ENCODE results near the gene SMTNL2. TPM values are rescaled to one million over a fixed set of nuclear protein-coding genes. Genes with fewer than 3 reads are reported as not detected.
A peak's percentile ranks its signal among the peaks of the same experiment; 100 is the strongest.

SMTNL2 gene
- total RNA-seq, 1 experiment from 2014 or later: not detected

GRCh38 chr17:4554997-4555799, 29.1 kb upstream of the SMTNL2 start, which contains the start of gene MYBBP1A:
TSS of gene MYBBP1A (minus strand) at chr17:4555384. CDS start at chr17:4555324, 60 bp downstream.
- Histone ChIP-seq H3K27me3 (replicated peaks; ENCODE audit: insufficient read depth, low read depth, low read length, poor library complexity) (no peaks in the 10 kb centered on the region), H3K9me3 (ENCODE audit: low read depth, low read length, poor library complexity, severe bottlenecking) (no peaks in the 10 kb centered on the region), H3K4me1 (ENCODE audit: insufficient read depth, low read length, poor library complexity, severe bottlenecking) (peaks cover 6% of the 10 kb centered on the region), H3K4me3 (ENCODE audit: low read depth, low read length, poor library complexity, severe bottlenecking) (peak within 1 kb of the TSS; percentile 91), H3K27ac (ENCODE audit: low read depth, low read length, poor library complexity, severe bottlenecking) (peak within 1 kb of the TSS; percentile 71), H3K36me3 (ENCODE audit: insufficient read depth, low read length, poor library complexity, severe bottlenecking) (peaks cover 39% of the 10 kb centered on the region)
- intact Hi-C loops (cut with micrococcal nuclease; ENCODE audit: unreplicated experiment): no loop called here
- ChIA-PET CTCF (interaction anchor here (0.6 to 1.0 kb wide), 2 partner anchors 72 to 405 kb away, joined by 4 to 6 read pairs; no protein-coding TSS in a partner anchor), POLR2A (ENCODE audit: low non-redundant PET) (no interaction called here)
- peak; percentile 98 for DNase-seq (ENCODE audit: low spot score)
- BruUV-seq (replicated peaks): TSS peak; percentile 37
- TF ChIP-seq CTCF (conservative IDR thresholded peaks at IDR 0.05; ENCODE audit: low read depth, low read length): peak; percentile 48
- no peak for TF ChIP-seq EZH2 (IDR thresholded peaks at IDR 0.05; ENCODE audit: borderline replicate concordance, low read depth, low read length, poor library complexity, severe bottlenecking)

- Histone ChIP-seq H3K27ac (ENCODE audit: low read depth, low read length, poor library complexity, severe bottlenecking) (peak overlapping the region; percentile 71), H3K9me3 (ENCODE audit: low read depth, low read length, poor library complexity, severe bottlenecking) (no peaks in the 10 kb centered on the region), H3K4me3 (ENCODE audit: low read depth, low read length, poor library complexity, severe bottlenecking) (peak overlapping the region; percentile 91), H3K36me3 (ENCODE audit: insufficient read depth, low read length, poor library complexity, severe bottlenecking) (peaks cover 30% of the 10 kb centered on the region), H3K27me3 (replicated peaks; ENCODE audit: insufficient read depth, low read depth, low read length, poor library complexity) (no peaks in the 10 kb centered on the region), H3K4me1 (ENCODE audit: insufficient read depth, low read length, poor library complexity, severe bottlenecking) (peaks cover 6% of the 10 kb centered on the region)
- CTCF ChIA-PET: interaction anchor here (1.0 to 1.8 kb wide), 2 partner anchors 10 to 71 kb away, joined by 5 to 6 read pairs; no protein-coding TSS in a partner anchor
- TF ChIP-seq EZH2 (IDR thresholded peaks at IDR 0.05; ENCODE audit: borderline replicate concordance, low read depth, low read length, poor library complexity, severe bottlenecking): no peak
- no peak for TF ChIP-seq CTCF (conservative IDR thresholded peaks at IDR 0.05; ENCODE audit: low read depth, low read length)
- POLR2A ChIA-PET (ENCODE audit: low non-redundant PET): no interaction called here
- intact Hi-C loops (cut with micrococcal nuclease; ENCODE audit: unreplicated experiment): no loop called here
- no TSS peak for BruUV-seq (replicated peaks)
- DNase-seq (ENCODE audit: low spot score): no peak
Observed at GRCh38 chr17:4555873-4556759, 28.2 kb upstream of the SMTNL2 start.

- Histone ChIP-seq H3K9me3 (ENCODE audit: low read depth, low read length, poor library complexity, severe bottlenecking) (no peaks in the 10 kb centered on the region), H3K4me3 (ENCODE audit: low read depth, low read length, poor library complexity, severe bottlenecking) (no peak overlapping the region), H3K36me3 (ENCODE audit: insufficient read depth, low read length, poor library complexity, severe bottlenecking) (peaks cover 21% of the 10 kb centered on the region), H3K4me1 (ENCODE audit: insufficient read depth, low read length, poor library complexity, severe bottlenecking) (peaks cover 6% of the 10 kb centered on the region), H3K27me3 (replicated peaks; ENCODE audit: insufficient read depth, low read depth, low read length, poor library complexity) (no peaks in the 10 kb centered on the region), H3K27ac (ENCODE audit: low read depth, low read length, poor library complexity, severe bottlenecking) (no peak overlapping the region)
- DNase-seq (ENCODE audit: low spot score): no peak
- CTCF ChIA-PET: interaction anchor here (1.8 kb wide), 1 partner anchor 9 kb away, joined by 5 read pairs; no protein-coding TSS in a partner anchor
- no peak for TF ChIP-seq CTCF (conservative IDR thresholded peaks at IDR 0.05; ENCODE audit: low read depth, low read length)
- TF ChIP-seq EZH2 (IDR thresholded peaks at IDR 0.05; ENCODE audit: borderline replicate concordance, low read depth, low read length, poor library complexity, severe bottlenecking): no peak
- POLR2A ChIA-PET (ENCODE audit: low non-redundant PET): interaction anchor here (0.7 kb wide), 1 partner anchor 400 kb away, joined by 6 read pairs; no protein-coding TSS in a partner anchor
- BruUV-seq (replicated peaks): no TSS peak
- intact Hi-C loops (cut with micrococcal nuclease; ENCODE audit: unreplicated experiment): no loop called here
Observed at GRCh38 chr17:4556996-4557395, 27.3 kb upstream of the SMTNL2 start.
